Measurements from ENCODE around the gene QSOX2.

The QSOX2 gene

DNA sequence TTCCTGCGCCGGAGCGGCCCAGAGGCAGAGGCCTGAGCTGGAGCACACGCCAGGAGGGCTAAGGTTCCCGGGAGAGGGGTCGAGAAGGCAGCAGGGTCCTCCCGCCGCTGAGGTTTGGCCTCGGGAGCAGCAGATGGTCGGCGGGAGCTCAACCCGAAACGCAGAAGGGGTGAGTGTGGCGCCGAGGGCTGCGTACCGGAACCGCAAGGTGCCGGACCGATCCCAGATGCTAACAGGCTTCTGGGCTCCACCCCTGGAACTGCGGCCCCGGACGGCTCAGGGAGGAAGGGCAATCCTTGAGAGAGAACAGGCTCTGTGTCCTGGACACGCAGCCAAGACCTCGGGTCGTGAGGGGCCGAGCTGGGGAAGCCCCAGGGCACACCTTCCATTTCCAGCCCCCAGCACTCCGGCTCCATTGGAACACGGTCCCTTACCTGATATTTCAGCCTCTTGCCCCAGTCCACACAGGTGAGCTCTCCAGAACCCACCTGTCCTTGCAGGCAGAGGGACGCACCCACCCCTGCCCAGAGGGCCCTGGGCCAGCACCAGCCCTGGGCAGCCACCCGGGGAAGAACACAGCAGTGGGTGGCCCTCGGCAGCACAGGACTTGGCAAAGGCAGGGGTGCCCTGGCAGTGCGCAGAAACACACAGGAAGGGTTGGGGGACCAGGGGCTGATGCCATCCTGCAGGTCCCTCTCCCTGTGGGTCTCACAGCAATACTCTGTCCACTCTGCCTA is 42.0 kb downstream of the QSOX2 start:
- ChIA-PET POLR2A (no interaction called here), CTCF (no interaction called here)
- TF ChIP-seq, protein P1, sequence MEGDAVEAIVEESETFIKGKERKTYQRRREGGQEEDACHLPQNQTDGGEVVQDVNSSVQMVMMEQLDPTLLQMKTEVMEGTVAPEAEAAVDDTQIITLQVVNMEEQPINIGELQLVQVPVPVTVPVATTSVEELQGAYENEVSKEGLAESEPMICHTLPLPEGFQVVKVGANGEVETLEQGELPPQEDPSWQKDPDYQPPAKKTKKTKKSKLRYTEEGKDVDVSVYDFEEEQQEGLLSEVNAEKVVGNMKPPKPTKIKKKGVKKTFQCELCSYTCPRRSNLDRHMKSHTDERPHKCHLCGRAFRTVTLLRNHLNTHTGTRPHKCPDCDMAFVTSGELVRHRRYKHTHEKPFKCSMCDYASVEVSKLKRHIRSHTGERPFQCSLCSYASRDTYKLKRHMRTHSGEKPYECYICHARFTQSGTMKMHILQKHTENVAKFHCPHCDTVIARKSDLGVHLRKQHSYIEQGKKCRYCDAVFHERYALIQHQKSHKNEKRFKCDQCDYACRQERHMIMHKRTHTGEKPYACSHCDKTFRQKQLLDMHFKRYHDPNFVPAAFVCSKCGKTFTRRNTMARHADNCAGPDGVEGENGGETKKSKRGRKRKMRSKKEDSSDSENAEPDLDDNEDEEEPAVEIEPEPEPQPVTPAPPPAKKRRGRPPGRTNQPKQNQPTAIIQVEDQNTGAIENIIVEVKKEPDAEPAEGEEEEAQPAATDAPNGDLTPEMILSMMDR (IDR thresholded peaks at IDR 0.05; ENCODE audit: control extremely low read depth, extremely low read depth, low read depth, missing control alignments) = no peak
- DNase-seq (ENCODE audit: extremely low spot score) = no peak

DNA sequence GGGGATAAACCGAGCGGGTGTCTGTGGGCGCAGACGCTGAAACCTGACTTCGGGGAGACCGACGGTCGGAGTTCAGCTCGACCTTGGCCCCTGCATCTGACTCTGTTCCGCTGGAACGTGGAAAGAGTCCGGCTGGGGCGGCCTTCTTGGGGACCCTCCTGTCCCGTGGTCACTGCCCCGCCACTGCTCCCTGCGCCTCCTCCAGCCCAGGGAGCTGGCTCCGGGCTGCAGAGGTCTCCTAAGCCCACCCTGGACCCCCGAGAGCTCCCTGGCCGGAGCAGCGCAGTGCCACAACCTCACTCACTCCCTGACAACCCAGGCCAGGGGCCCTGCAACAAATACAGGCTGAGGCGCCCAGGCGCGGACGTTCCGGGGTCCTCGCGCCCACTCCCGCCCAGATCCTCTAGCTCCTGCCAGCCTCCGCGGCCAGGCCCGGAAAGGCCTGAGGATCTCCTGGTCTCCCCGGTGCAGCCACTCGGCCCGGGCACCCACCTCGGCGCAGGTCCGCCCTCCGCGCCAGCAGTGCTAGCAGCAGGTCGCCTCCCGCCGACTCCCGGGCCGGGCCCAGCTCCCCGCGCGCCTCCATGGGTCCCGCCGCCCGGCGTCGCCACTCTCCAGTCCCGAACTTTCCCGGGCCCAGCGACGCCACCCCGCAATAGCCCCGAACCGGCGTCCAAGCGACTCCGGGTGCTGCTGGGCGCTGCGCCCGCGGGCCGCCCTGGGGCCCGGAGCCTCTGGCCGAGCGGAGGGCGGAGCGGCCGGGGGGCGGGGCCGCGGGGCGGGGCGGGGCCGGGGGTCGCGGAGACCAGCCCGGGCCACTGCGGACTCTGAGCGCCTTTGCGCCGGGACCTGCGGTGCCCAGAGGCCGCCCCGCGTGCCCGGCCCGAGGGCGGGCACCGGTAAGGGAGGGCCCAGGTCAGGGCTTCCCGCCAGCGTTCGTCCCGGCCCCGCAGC is 42.9 kb downstream of the QSOX2 start:
- ChIA-PET POLR2A (no interaction called here), CTCF (interaction anchor here (1.1 kb wide), 1 partner anchor 40 kb away, joined by 3 read pairs; no protein-coding TSS in a partner anchor)
- TF ChIP-seq, protein P1 (IDR thresholded peaks at IDR 0.05; ENCODE audit: control extremely low read depth, extremely low read depth, low read depth, missing control alignments) = no peak
- no peak for DNase-seq (ENCODE audit: extremely low spot score)

DNA sequence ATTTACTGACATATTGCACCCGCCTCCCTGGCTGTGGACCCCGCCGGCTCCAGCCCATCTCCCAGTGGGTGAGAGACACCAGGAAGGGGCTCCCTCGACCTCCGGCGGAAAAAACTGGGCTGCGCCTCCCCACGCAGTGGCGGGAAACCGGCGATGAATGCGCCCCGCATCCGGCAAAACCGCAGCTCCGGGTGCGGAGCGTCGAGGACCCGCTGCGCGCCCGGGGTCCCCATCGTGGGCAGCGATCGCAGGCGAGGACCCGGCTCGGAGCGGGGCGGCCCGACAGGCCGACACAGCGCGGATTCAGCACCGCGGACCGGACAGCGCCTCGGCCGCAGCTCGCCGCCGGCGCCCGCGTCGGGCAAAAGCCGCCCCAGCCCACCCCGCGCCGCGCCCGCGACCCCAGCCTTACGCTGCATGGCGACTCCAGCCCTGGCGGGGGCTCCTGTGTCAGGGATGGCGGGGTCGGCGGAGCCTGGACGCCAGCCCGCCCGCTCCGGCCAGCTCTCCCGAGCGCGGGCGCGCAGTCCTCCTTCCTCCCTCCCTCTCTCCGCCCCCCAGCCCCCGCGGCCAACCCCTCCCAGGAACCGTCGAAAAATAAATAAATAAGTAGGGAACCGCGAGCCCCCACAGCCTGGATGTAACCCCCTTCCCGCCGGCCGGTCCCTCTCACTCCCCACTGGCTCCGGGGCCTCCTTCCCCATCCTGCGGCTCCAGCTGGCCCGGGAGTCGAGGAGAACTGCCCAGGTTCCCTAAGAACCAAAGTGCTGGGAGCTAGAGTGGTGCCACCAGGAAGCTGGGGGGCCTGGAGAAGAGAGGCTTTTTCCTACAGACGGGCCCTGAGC is 43.8 kb downstream of the QSOX2 start:
- ChIA-PET CTCF (interaction anchor here (1.1 kb wide), 1 partner anchor 41 kb away, joined by 3 read pairs; no protein-coding TSS in a partner anchor), POLR2A (no interaction called here)
- DNase-seq (ENCODE audit: extremely low spot score) = peak; percentile 59
- TF ChIP-seq, protein P1 (IDR thresholded peaks at IDR 0.05; ENCODE audit: control extremely low read depth, extremely low read depth, low read depth, missing control alignments) = no peak

DNA sequence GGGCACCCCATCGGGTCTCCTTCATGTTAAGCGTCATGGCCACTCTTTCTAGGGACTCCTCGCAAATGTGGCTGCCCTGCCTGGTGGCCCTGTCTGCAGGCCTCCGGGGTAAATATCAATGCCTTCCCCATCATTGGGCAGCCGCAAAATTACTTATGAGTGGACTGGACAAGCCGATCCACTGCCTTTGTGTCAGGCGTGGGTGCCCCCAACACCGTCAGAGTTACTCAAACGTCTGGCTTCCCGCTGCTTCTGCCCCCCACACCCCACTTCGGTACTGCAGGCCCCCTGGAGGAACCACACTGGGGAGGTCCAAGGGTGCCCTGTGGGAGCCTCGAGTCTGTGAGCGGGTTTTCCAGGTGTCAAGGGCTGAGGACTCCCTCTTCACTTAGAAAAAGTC is 44.4 kb downstream of the QSOX2 start:
- TF ChIP-seq, protein P1 (IDR thresholded peaks at IDR 0.05; ENCODE audit: control extremely low read depth, extremely low read depth, low read depth, missing control alignments) = no peak
- no peak for DNase-seq (ENCODE audit: extremely low spot score)
- CTCF ChIA-PET = no interaction called here
- POLR2A ChIA-PET = no interaction called here

GRCh38 chr9:136200424-136200823 is 45.2 kb downstream of the QSOX2 start:
- ChIA-PET POLR2A (no interaction called here), CTCF (no interaction called here)
- TF ChIP-seq, protein P1 (IDR thresholded peaks at IDR 0.05; ENCODE audit: control extremely low read depth, extremely low read depth, low read depth, missing control alignments) = no peak
- DNase-seq (ENCODE audit: extremely low spot score) = no peak

Data from GM10248 (cell line).